Left cardiac atrium (tissue), 4 donors: ENCODE measurements around the gene LRRK2. TPM values are rescaled to one million over a fixed set of nuclear protein-coding genes. Genes with fewer than 3 reads are reported as not detected.
"Not testable (repeated sequence)": the region's sequence is repeated elsewhere in the genome, so short reads cannot be mapped to it uniquely, and the experiment has no call there.

Experiments
- ATAC-seq, 2 donors: fragments of 200-7000 bp; cut with Tn5 transposase; one replicate each; pipeline ENCODE4 v1.9.1; 2020; ENCODE audit warnings: mild to moderate bottlenecking in 2 of 2, moderate library complexity in 2 of 2
- DNase-seq: peaks from one replicate; pipeline ENCODE4 v3.0.0-alpha.2; 2020
- intact Hi-C, 2 donors: fragments of 100-400 bp; cut with DNase I; formaldehyde crosslinking; loops; one replicate each; pipeline versions ENCODE4 v1.14.1 to v1.15.1; 2022 to 2023
- total RNA-seq, 2 donors: library from RNA; stranded (reverse); fragmentation: NEBNext Ultra II Directional; extraction: Animal tissue kit (Norgen Biotek cat#: 25700); gene quantifications; one replicate each; pipeline ENCODE4 v1.2.1, GENCODE V29; 2021
- donor health status: DM: no; HTN: yes; CAD: no.
- donor health status: DM: no; HTN: yes; CAD: no; lungs with severe emphysema.
- donor health status: DM: yes; HTN: yes; CAD: no.
- donor health status: Dilated cardiomyopathy.

The LRRK2 gene
- total RNA-seq, 2 donors from 2014 or later: 7.7 to 11.0 TPM

DNA sequence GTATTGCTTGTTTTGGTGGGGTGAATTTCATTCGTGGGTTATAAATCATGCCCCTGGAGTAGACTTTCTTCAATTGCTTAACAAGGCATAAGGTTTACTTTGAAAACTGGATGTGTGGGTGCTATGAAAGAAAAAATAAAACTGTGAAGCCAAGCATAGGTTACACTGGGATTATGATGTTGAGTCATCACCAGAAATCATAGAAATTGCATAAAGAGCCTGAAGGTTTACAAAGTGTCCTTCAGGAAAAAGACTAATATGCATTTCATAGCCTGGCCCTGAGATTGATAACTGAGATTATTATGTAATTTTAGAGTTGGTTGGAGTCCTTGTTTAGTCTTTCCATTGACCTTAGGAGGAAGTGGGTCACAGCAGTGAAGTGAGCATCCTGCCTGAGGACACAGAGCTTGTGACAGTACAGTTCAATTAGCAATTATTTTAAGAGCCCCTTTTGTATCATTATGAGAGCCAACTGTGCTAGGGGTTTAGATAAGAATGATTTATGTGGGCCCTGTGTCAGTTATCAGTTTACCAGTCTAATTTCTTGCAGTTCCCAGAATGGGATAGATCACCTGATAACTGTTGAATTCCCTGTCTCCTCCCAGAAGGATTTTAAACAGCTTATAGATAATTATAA lies 13.6 kb downstream of the LRRK2 start:
- no peak for ATAC-seq
- intact Hi-C loops: no loop called here
- no peak for DNase-seq

DNA sequence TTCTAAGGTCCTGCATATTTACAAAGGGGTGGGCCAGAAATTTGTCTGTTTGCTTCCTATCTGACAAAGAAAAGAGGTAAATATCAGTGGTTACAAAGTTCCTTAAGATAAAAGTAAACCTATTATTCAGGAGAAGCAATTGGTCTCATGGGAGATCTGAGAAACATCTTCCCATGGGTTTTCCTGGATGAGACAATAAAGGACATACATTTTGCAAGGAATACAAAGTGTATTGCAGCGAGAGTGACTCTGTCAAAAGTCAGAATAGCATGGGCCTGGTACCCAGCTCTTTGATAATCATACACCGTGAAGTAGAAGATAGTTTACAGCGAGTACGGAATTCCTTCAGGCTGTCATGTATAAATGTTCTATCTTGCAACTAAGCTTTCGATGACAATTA lies 14.2 kb downstream of the LRRK2 start:
- intact Hi-C loops: no loop called here
- DNase-seq (no peak), ATAC-seq (no peak)

DNA sequence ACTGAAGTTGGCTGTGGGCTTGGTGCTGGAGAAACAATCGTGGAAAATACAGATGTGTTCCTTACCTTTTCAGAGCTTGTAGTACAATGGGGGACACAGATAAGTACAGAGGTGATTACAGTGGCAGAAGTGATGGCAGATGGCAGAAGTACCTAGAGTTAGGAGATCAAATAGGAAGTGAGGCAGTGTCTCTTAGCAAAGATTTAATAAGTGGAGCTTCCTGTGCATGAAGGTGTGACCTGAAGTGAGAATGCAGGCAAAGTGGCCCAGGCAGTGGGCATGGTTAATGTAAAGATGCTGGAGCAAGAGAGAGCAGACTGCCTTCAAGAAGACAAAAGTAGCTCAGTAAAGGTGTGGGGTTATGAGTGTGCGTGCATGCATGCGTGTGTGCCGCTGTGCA lies 16.0 kb downstream of the LRRK2 start:
- intact Hi-C loops: no loop called here
- ATAC-seq (no peak), DNase-seq (no peak)

DNA sequence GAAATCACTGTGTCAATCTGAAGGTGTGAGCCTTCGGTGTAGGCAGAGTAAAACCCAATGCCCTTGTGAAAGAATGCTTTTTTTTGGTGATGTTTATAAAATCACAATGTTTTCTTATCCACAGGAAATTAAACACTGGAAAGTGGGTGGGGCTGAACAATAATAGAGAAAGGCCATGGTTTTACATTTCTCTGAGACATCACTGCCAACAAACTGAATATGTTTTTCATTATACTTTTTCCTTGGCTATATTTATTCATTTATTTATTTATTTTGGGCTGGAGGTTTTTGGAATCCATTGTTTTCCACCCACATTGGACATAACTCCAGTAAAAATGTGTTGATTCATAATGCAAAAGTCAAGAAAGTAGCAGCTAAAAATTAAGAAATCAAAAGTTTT lies 16.9 kb downstream of the LRRK2 start:
- DNase-seq (no peak), ATAC-seq (no peak)
- intact Hi-C loops: no loop called here

DNA sequence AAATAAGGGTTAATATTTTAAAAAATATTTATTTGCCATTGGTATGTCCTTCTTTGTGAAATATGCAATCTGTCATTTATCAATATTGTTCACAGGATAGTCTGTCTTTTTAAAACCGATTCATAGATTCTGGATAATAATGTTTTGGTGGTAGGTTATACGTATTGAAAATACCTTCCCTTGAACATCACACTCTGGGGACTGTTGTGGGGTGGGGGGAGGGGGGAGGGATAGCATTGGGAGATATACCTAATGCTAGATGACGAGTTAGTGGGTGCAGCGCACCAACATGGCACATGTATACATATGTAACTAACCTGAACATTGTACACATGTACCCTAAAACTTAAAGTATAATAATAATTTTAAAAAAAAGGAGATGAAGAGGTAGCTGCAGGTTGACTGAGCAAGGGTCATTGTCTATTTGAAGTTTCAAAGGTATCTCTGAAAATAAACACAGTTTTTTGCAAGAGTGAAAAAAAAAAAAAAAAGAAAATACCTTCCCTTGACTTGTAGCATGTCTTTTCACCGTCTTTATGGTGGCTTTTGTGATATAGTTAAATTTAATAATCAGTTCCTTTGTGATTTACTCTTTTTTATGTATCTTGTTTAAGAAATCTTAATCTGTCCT lies 19.8 kb downstream of the LRRK2 start:
- ATAC-seq, DNase-seq, intact Hi-C loops: not testable (repeated sequence)

DNA sequence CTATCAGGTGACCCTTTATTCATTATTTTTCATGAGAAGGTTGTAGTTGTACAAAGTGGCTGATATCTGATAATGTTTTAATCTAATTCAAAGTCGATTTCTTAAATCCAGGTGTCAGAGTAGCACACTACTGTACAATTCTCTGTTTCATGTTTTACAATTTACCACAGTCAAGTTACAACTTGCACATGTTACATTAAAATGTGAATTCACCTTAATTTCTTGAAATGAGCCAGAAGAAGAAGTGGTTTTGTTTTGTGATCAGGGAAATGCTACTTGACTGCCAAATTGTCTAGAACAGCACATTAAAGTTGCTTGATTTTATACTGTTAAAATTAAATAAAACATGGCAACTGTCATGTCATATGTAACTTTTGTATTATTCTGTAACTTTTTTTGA lies 23.2 kb downstream of the LRRK2 start:
- ATAC-seq: no peak
- DNase-seq: no peak
- intact Hi-C loops: no loop called here

DNA sequence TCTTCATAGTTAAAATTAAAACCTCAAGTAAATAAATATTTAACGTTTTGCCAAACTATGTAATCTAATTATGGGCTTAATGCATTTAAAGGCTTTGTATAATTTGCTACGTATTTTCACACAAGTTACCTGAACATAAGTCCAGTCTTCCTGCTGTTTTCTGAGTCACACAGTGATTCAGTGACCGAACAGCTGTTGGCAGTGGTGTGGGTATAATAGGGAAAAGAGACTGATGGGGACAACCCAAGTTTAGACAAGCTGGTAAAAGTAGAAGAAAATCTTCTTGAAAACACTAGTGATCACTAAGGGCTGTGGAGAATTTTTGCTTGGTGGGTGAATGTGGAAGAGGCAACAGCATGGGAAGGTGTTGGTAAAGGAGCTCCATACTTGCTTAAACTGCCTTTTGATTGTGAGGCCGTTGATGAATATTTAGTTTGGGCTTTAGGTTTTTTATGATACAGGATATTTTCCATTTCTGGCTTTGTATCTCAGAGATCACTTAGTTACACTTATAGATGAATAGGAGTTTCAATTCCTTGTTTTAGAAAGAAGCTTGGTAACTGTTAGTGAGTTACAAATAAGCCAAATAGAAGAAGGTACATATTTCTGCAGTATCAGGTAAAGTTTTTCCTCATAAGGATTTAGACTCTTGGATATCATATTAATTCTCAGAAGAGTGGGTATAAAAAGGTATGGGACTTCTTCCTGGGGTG lies 23.9 kb downstream of the LRRK2 start:
- intact Hi-C loops: no loop called here
- ATAC-seq (no peak), DNase-seq (no peak)

DNA sequence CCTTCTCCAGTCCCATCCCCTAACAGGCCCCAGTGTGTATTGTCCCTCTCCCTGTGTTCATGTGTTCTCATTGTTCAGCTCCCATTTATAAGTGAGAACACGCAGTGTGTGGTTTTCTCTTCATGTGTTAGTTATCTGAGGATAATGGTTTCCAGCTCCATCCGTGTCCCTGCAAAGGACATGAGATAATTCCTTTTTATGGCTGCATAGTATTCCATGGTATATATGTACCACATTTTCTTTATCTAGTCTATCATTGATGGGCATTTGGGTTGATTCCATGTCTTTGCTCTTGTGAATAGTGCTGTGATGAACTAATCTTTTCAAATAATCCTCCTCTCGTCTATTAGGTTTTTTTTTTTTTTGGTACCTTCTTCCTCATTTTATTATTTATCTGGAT lies 25.9 kb downstream of the LRRK2 start:
- intact Hi-C loops, ATAC-seq: not testable (repeated sequence)

DNA sequence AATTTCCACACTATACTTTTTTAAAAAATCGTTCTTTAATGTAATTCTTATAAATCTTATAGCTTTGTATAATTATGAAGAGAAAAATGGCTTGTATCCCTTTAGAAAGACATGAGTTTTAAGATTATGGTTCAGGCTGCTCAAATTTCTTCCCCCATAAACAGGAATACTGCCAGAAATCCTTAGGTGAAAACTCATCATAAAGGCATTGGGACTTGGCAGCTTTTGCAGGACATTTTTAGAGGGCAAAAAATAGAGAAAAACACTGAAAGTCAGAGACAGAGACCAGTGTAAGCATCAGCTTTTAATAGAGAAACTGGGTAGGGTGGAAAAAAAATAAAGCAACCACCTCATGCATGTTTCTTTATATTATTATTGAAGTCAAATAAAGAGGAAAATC lies 29.1 kb downstream of the LRRK2 start:
- intact Hi-C loops: no loop called here
- no peak for ATAC-seq

More for the DNA sequence above, 25.9 kb downstream of the LRRK2 start:
- DNase-seq: not testable (repeated sequence)

DNA sequence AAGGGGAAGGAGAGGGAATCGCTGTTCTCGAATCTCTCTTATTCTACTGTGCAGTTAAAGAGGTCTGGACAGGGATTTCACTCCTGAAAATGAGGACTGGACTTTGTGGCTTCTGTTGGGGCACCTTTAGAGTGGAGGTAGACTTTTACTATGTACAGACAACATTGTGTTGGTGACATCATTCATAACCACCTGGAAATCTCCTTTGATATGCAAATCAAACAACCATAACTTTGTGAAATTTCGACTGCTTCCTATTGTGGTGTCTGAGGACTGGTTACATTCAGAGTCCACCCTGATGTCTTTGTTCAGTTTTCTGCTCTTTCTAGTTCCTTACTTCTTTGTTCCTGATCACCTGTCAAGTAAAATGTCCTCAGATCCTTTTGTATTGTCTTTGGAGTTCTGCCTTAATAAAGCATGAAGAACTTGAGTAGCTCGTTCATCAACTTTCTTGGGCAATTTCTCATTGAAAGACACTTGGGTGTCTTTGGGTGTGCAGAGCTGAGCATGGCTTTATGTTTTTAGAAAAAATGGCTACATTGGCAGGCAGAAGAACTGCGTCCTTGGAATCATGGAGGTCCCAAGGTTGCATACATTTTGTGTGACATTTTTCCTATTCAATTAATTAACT lies 29.8 kb downstream of the LRRK2 start:
- intact Hi-C loops: no loop called here
- ATAC-seq (no peak), DNase-seq (no peak)

More for the DNA sequence above, 29.1 kb downstream of the LRRK2 start:
- DNase-seq: no peak

DNA sequence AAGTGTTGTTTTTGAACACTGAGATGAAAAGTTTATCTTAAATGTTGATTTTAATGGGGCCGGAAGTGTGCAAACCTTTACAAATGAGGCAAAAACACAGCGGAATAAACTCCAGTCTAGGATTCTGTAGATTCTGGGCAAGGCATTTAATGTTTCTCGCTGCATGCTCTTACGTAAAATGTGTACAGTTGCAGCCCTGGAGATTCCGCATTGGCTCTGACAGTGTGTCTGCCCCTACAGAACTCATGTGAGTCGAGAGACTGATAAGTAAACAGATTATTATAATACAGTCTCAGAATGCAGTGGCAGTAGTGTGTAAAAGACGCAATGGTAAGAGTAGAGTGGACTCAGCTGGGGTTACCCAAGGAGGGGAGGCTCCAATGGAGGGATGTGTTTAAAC lies 33.6 kb downstream of the LRRK2 start:
- ATAC-seq (no peak), DNase-seq (no peak)
- intact Hi-C loops: no loop called here

DNA sequence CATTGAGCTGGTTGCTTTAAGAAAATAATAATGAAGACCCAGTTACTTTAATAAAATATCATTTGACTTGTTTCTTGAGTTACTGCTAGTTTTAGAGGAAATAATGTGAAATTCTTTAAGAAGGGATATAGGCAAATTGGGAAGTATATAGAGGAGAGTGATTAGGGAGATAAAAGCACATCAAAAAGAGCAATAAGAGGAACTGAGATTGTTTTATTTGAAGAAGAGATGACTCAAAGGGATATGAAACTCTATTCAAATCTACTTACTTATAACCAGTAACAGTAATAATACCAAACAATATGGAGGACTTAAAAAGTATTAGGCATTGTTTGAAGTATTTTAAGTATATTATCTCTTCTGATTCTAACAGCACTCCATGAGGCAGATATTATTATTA lies 37.1 kb downstream of the LRRK2 start:
- DNase-seq (no peak), ATAC-seq (no peak)
- intact Hi-C loops: no loop called here

DNA sequence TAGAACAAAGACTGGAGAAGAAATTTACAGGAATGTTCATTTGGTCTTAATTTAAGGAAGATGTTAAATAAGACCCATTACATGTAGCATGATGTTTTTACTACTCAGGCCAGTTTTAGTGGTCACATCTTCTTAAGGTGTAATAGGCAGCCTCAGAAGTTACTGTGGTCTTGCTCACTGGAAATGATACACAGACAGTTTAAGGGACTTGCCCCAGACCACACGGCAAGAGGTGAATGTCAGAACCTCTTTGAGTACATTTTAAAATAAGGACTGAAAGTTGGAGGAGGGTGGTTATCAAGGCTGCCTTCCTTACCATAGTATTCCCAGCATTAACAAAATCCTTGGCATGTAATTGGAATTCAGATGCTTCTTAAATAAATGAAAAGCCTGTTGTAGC lies 37.9 kb downstream of the LRRK2 start:
- intact Hi-C loops: no loop called here
- ATAC-seq (no peak), DNase-seq (no peak)

DNA sequence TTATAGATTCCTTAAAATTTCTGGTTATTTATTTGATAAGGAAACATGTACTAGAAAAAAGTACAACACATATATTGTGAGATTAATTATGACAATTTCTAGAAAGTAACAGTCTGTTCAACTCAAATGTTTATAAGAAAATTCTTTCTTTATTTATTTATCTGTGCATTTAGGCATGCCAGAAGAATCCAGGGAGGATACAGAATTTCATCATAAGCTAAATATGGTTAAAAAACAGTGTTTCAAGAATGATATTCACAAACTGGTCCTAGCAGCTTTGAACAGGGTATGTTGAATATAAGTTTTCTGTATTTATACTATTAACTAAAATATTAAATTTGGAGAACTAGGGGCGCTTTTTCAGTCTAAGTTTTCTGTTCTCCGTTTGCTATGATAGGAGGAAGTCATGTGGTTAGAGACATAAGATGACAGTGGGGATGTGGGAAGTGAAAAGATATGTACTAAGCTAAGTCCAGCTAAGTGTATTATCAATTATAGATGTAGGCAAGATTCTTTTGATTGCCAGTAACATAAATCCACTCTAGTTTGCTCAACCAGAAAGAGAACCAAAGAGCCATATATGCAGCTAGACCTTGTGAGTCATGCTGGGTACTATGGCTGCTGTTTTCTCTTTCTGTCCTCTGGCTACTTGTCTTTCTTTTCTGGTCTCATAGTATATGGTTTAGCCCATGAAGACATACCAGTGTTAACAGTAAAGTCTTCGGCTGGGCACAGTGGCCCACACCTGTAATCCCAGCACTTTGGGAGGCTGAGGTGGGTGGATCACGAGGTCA lies 39.0 kb downstream of the LRRK2 start:
- DNase-seq (no peak), ATAC-seq (no peak)
- intact Hi-C loops: no loop called here

DNA sequence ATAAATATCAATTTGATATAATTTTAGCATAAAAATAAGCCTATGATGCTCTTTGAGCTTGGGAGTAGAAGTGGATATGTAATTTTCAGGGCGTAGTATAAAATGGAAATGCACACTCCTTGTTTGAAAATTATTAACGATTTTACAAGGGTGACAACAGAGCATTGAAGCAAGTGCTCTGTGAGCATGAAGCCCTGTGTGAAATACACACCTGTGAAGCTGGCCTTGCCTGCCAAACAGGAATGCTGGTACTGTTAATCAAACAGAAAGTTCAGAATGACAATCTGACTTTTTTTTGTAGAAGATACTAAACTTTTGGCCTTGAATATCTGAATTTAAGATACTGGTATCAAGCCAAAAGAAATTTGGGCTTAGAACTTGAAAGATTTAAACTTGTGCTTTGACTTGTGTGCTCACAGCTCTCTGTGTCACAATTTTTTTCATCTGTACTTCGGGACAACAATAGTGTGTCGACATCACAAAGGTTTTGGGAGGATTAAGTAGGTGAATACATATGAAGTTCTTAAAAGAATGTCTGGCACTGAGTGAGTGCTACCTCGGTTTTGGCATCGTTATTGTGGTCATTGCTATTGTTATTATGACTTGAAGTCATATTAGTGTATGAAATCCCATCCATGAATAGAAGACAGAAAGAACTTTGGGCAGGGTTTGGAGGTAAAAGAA lies 47.3 kb downstream of the LRRK2 start:
- intact Hi-C loops: no loop called here
- ATAC-seq: no peak
- no peak for DNase-seq

DNA sequence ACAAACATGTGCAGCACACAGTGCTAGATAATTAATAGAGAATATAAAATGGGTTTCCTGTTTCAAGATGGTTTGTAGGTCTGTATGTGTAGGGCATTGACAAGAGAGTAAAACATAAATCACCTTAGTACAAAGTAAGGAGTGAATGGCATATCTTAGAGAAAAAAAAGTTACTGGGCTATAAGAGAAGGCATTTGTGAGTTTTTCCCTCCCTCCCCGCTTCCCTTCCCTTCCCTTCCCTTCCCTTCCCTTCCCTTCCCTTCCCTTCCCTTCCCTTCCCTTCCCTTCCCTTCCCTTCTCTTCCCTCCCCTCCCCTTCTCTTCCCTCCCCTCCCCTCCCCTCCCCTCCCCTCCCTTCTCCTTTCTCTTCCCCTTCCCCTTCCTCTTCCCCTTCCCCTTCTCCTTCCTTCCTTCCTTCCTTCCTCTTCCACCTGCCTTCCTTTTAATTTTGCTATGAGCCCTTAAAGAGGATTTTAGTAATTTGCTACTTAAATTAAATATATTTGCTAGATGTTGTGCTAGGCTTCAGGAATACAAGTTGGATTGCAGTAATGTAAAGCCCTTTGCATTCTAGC lies 57.1 kb downstream of the LRRK2 start:
- intact Hi-C loops: no loop called here
- DNase-seq (no peak), ATAC-seq (no peak)

DNA sequence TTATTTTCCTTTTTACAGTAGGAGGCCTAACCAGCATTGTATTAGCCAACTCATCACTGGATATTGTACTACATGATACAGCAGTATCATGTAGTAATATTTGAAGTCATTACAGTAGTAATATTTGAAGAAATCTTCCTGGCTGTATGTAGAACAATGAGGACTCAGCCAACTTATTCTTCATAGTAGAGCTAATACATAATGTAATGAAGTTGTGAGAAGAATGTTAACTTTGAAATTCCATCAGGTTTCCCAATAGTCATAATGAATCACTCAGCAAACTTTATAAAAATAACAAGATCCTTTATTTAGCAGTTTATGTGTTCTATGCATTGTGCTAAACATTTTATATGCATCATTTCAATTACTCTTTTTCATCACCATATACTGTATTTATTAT lies 61.8 kb downstream of the LRRK2 start:
- DNase-seq: no peak
- no peak for ATAC-seq
- intact Hi-C loops: no loop called here

DNA sequence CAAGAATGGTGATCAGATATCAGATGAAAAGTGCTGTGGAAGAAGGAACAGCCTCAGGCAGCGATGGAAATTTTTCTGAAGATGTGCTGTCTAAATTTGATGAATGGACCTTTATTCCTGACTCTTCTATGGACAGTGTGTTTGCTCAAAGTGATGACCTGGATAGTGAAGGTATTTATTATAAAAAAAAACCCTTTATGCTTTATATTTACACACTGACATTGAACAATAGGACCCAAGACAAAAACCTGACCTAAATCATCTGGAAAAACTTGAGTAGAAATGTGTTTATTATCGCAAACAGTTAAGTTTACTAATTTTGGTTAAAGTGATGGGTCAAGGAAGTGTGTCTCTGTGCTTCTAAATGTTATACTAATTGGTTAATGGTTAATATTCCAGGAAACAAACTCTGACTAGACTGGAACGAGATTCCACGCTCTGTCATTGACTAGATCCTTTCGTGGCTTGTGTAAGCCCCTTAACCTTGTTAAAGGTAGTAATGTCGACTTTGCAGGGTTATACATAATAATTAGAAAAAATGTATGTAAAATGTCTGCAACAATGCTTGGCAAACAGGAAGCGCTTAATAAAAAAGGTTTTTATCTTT lies 62.7 kb downstream of the LRRK2 start:
- intact Hi-C loops: no loop called here
- DNase-seq: no peak
- no peak for ATAC-seq
